Dendritic cell treated with granulocyte-macrophage colony-stimulating factor and Interleukin-4, amounts not matched to agents 40 ng/mL and 50 ng/mL, for 4 days (primary cell): ENCODE measurements around the gene RPS6KA2.

Source experiments
- H3K27ac Mint-ChIP-seq: one replicate; pipeline ENCODE4 v1.8.0; 2022; ENCODE audit warnings: mild to moderate bottlenecking, mixed read lengths
- H3K27me3 Mint-ChIP-seq: one replicate; pipeline ENCODE4 v1.8.0; 2022; ENCODE audit warnings: mild to moderate bottlenecking, mixed read lengths
- H3K36me3 Mint-ChIP-seq: one replicate; pipeline ENCODE4 v1.8.0; 2022; ENCODE audit warnings: low read depth, mixed read lengths
- H3K4me1 Mint-ChIP-seq: one replicate; pipeline ENCODE4 v1.8.0; 2022; ENCODE audit warnings: low read depth, mixed read lengths
- H3K4me3 Mint-ChIP-seq: one replicate; pipeline ENCODE4 v1.8.0; 2022; ENCODE audit warnings: mild to moderate bottlenecking, moderate library complexity, mixed read lengths
- H3K9me3 Mint-ChIP-seq: one replicate; pipeline ENCODE4 v1.8.0; 2022; ENCODE audit warnings: mixed read lengths
- intact Hi-C: fragments of 100-400 bp; cut with micrococcal nuclease; formaldehyde crosslinking; loops from one replicate; pipeline ENCODE4 v1.15.0; 2022

The RPS6KA2 gene

GRCh38 chr6:166592821-166593220 lies 34.2 kb downstream of the RPS6KA2 start:
- H3K27me3 Mint-ChIP-seq = peaks cover 7% of the 10 kb centered on the region
- intact Hi-C loops = no loop called here
- H3K9me3 Mint-ChIP-seq = no peaks in the 10 kb centered on the region
- no peak overlapping the region for H3K4me3 Mint-ChIP-seq
- peaks cover 42% of the 10 kb centered on the region for H3K4me1 Mint-ChIP-seq
- no peak overlapping the region for H3K27ac Mint-ChIP-seq
- no peaks in the 10 kb centered on the region for H3K36me3 Mint-ChIP-seq

DNA sequence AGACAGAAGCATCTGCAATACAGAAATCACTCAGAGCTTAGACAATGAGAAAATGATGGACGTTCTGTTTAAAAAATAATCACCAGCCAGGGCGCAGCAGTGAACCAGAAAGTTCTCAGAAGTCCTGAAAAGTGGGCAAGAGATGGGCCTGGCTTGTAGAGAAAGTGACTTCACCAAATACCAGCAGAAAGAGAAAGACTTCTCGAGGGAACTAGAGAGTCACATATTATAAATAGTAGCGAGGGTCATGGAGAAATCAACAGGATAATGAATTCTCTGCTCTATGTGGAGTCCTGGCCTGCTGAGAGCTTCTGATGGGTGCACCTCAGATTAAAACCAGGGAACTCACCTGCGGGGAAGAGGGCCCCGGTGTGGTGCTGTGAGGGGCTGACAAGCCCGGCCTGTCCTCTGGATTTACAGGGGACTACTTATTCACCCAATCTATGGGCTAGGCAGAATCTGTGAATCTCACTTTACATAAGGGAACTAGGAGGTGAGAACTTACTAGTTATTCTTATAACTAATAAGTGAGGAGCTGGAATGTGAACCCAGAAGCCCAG lies 35.0 kb downstream of the RPS6KA2 start:
- H3K27ac Mint-ChIP-seq = no peak overlapping the region
- H3K27me3 Mint-ChIP-seq = peaks cover 4% of the 10 kb centered on the region
- peaks cover 38% of the 10 kb centered on the region for H3K4me1 Mint-ChIP-seq
- intact Hi-C loops = no loop called here
- H3K9me3 Mint-ChIP-seq = no peaks in the 10 kb centered on the region
- H3K36me3 Mint-ChIP-seq = no peaks in the 10 kb centered on the region
- H3K4me3 Mint-ChIP-seq = no peak overlapping the region

DNA sequence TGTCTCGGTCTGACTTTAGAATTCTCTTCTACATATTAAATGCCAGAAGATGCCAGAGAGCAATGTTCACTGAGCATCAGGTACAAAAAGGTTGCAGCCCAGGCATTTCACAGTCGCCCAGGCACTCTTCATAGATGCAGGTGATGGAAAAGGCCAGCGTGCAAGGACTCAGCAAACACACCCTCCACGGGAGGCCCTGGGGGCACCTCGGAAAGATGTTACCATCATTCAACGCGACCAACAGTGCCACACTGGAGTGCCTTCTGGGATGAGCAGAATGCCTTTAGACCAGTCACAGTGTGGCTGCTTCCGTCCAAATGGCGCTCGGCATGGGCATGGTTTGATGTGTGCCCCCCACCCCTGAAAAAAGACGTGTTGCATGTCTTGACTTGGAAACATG lies 36.0 kb downstream of the RPS6KA2 start:
- Mint-ChIP-seq H3K36me3 (no peaks in the 10 kb centered on the region), H3K27me3 (no peaks in the 10 kb centered on the region), H3K4me3 (no peak overlapping the region), H3K27ac (no peak overlapping the region), H3K4me1 (peaks cover 34% of the 10 kb centered on the region), H3K9me3 (no peaks in the 10 kb centered on the region)
- intact Hi-C loops = no loop called here

GRCh38 chr6:166589786-166590574 lies 37.1 kb downstream of the RPS6KA2 start:
- Mint-ChIP-seq H3K27me3 (no peaks in the 10 kb centered on the region), H3K27ac (no peak overlapping the region), H3K36me3 (no peaks in the 10 kb centered on the region), H3K4me3 (no peak overlapping the region), H3K9me3 (no peaks in the 10 kb centered on the region), H3K4me1 (peaks cover 34% of the 10 kb centered on the region)
- intact Hi-C loops = no loop called here

- Mint-ChIP-seq H3K27ac (peak overlapping the region; percentile 28), H3K4me1 (peaks cover 35% of the 10 kb centered on the region), H3K9me3 (no peaks in the 10 kb centered on the region), H3K36me3 (no peaks in the 10 kb centered on the region), H3K27me3 (no peaks in the 10 kb centered on the region), H3K4me3 (no peak overlapping the region)
- intact Hi-C loops = no loop called here
Measured at GRCh38 chr6:166589337-166589731, 37.7 kb downstream of the RPS6KA2 start.

GRCh38 chr6:166588691-166589336 lies 38.2 kb downstream of the RPS6KA2 start:
- Mint-ChIP-seq H3K4me1 (peaks cover 40% of the 10 kb centered on the region), H3K27me3 (no peaks in the 10 kb centered on the region), H3K4me3 (no peak overlapping the region), H3K36me3 (no peaks in the 10 kb centered on the region), H3K9me3 (no peaks in the 10 kb centered on the region), H3K27ac (peak overlapping the region; percentile 28)
- intact Hi-C loops = no loop called here

DNA sequence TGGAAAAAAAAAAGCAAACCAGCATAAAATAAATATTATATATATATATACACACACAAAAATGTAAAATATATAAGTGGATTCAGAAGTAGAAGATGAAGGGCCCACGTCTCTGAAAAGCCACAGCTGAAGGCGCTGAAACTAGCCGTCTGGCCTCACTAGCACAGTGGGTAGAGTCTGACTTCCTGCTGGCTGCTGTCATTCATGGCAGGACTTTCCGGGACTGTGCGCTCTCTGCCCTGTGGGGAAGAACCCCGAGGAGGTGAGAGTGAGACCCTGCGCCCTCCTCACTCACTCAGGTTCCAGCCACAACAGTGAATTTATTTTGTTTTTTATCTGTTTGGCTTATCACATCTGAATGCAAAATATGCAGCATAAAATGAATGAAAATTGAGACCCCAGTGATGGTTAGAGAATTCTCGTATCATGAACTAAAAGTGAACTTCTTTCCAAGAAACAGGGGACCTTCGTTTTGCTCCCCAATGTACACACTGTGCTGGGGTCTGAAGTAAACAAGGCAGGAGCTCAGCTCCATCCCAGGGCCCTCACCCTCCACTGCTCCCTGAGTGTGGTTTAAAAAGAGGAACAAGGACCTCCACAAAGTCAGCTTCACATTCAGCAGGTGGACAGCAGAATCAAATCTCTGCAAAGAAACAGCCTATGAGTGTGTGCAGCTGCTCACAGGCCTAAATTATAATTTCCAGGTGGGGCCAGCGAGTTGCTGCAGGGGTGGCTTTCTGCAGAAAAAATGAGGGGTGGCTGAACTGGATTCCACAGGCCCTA lies 39.2 kb downstream of the RPS6KA2 start:
- Mint-ChIP-seq H3K4me1 (peaks cover 44% of the 10 kb centered on the region), H3K27me3 (no peaks in the 10 kb centered on the region), H3K36me3 (no peaks in the 10 kb centered on the region), H3K27ac (peak overlapping the region; percentile 28), H3K9me3 (no peaks in the 10 kb centered on the region), H3K4me3 (no peak overlapping the region)
- intact Hi-C loops = no loop called here

DNA sequence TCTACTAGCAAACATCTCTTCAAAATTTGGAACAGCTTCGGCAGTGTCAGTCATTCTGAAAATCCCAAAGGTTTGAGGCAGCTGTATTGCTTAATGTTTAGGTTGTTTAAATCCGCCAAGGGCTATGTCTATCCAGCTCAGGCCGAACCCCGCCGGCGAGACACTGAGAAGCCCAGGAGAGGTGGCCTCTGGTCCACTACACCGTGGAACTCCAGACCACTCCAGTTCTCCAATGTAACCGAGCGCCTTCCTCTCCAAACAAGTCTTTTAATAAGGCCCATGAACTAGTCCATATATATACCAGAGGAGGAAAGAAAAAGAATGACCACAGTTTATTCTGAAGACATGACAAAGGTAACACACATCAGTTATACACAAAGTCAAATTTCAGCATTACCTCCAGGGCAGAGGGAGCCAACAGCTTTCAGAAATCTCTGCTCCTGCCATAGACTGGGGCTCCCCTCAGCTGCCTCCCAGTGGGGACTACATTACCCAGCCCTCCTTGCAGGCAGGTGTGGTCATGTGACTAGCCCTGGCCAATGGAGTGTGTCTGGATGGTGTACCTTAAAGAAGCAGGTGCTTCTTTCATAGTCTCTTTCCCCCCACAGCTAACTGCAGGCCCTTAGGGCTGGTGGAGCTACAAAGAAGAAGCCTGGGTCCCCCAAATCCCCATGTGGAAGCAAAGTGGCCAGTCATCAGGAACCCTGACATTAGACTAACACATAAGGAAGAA lies 40.5 kb downstream of the RPS6KA2 start, which contains the start of gene RAMACL:
TSS of gene RAMACL (minus strand) at position 255 of the 733 bp plus-strand sequence. CDS start at position 54, 201 bp downstream.
- peaks cover 42% of the 10 kb centered on the region for H3K4me1 Mint-ChIP-seq
- no peaks in the 10 kb centered on the region for H3K9me3 Mint-ChIP-seq
- no peaks in the 10 kb centered on the region for H3K36me3 Mint-ChIP-seq
- intact Hi-C loops = no loop called here
- no peaks in the 10 kb centered on the region for H3K27me3 Mint-ChIP-seq
- H3K27ac Mint-ChIP-seq = no peak within 1 kb of the TSS
- no peak within 1 kb of the TSS for H3K4me3 Mint-ChIP-seq

DNA sequence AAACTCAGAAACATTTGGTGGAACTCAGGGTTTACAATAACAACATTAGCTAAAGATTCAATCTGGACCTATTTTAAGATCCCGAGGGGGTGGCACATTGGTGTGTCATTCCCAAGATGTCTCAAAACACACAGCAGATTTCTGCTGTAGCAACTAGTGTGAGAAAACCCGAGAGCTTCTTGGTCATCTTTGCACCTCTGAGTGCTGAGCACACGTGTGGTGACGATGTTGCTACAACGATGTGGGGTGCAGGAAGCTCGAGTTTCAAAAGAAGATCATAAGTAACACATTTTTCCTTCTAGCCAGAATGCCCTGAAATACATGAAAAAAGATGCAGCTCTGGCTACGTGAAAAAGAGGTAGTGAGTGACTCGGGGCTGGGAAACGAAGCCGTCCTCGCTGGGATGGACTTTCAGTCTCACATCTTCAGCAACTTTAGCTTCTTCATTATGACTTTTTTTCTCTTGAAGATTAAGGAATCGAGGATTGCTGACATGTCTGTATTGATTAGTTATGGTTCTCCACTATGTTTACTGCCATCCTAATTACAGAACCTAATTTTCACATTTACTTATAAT lies 42.1 kb downstream of the RPS6KA2 start:
- H3K27ac Mint-ChIP-seq = no peak overlapping the region

DNA sequence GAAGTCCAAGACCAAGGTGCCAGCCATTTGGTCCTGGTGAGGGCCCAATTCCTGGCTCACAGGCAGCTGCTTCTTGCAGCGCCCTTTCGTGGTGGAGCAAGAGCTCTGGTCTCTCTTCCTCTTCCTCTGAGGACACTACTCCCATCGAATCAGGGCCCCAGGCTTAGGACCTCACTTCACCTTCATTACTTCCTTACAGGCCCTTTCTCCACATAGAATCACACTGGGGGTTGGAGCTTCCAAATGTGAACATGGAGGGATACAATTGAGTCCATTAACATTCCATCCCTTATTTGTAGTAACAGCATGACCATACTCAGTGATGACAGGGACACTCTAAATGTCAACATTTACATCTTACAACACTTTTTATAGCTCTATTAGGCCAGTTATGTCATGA lies 42.9 kb downstream of the RPS6KA2 start:
- Mint-ChIP-seq H3K27me3 (no peaks in the 10 kb centered on the region), H3K9me3 (no peaks in the 10 kb centered on the region), H3K36me3 (no peaks in the 10 kb centered on the region), H3K27ac (no peak overlapping the region), H3K4me1 (peaks cover 29% of the 10 kb centered on the region), H3K4me3 (no peak overlapping the region)
- intact Hi-C loops = no loop called here

More for the DNA sequence above, 42.1 kb downstream of the RPS6KA2 start:
- Mint-ChIP-seq H3K4me1 (peaks cover 37% of the 10 kb centered on the region), H3K27me3 (no peaks in the 10 kb centered on the region), H3K9me3 (no peaks in the 10 kb centered on the region), H3K4me3 (no peak overlapping the region), H3K36me3 (no peaks in the 10 kb centered on the region)
- intact Hi-C loops = no loop called here

DNA sequence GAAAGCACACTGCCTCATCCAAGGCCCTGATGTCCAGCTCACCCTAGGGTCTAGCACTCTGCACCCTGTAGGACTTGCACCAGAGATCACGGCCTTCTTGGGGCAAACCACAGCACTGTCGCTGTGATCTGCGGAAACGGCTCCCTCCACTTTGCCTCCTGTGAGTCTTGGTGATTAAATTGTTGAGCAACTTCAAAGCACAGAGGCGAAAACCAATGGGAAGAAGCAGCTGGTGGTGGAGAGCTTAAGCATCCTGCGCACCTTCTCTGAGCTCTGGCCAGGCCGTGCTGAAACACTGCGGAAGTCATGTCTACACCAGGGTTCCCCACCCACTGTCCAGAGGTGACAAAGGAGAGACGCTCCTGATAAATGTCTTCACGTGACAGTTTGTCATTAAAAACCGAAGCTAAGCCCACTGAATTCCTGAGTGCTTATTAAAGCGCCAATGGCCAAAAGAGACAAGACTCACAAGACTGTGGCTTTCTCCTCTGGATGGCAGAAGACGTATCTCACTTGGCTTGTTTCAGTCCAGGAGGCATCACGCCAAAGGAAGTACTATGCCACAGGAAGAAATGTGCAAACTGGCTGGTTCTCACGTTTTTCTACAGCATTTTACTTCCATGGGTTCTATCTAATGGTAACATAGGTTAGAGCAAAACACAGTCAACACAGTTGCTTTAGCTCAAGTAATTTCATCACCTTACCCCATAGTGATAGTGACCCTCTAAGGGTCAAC lies 43.7 kb downstream of the RPS6KA2 start:
- no peaks in the 10 kb centered on the region for H3K36me3 Mint-ChIP-seq
- no peak overlapping the region for H3K4me3 Mint-ChIP-seq
- no peak overlapping the region for H3K27ac Mint-ChIP-seq
- H3K27me3 Mint-ChIP-seq = no peaks in the 10 kb centered on the region
- intact Hi-C loops = no loop called here
- peaks cover 21% of the 10 kb centered on the region for H3K4me1 Mint-ChIP-seq
- no peaks in the 10 kb centered on the region for H3K9me3 Mint-ChIP-seq

GRCh38 chr6:166582258-166582657 lies 44.8 kb downstream of the RPS6KA2 start:
- intact Hi-C loops = no loop called here
- Mint-ChIP-seq H3K27me3 (no peaks in the 10 kb centered on the region), H3K36me3 (no peaks in the 10 kb centered on the region), H3K4me3 (no peak overlapping the region), H3K9me3 (peaks cover 7% of the 10 kb centered on the region), H3K27ac (peak overlapping the region; percentile 48), H3K4me1 (peaks cover 13% of the 10 kb centered on the region)
